T47D (cell line): ENCODE results near the gene HNF4A.
"Not testable (repeated sequence)": the region's sequence is repeated elsewhere in the genome, so short reads cannot be mapped to it uniquely, and the experiment has no call there.

Experiments used
- DNase-seq, 2 experiments: peaks; one replicate each; pipeline versions ENCODE4 v3.0.0 to v3.0.0-alpha.2; 2011 to 2012; ENCODE audit warnings: low read depth in 1 of 2, low spot score in 1 of 2
- JUND ChIP-seq: IDR thresholded peaks from 2 replicates; pipeline ENCODE4 v1.6.1; 2012; ENCODE audit warnings: low read depth
- in situ Hi-C: cut with HindIII; loops from 2 replicates; pipeline ENCODE4 v1.10.0; 2016; ENCODE audit warnings: low sequenced_read_pairs, low pct_unique_long_range_greater_than_20kb

HNF4A gene

GRCh38 chr20:44334306-44334705 is 21.2 kb upstream of the HNF4A start:
- in situ Hi-C loops = no loop called here
- TF ChIP-seq JUND = no peak
- no peak for DNase-seq

- DNase-seq = no peak
- in situ Hi-C loops = no loop called here
- TF ChIP-seq JUND = no peak
These were observed 20.8 kb upstream of the HNF4A start for GRCh38 chr20:44334709-44335108.

- no peak for DNase-seq
- in situ Hi-C loops = no loop called here
- TF ChIP-seq JUND = no peak
These were observed 19.8 kb upstream of the HNF4A start for GRCh38 chr20:44335675-44336074.

- in situ Hi-C loops = no loop called here
- no peak for TF ChIP-seq JUND
- no peak for DNase-seq
These were observed 19.4 kb upstream of the HNF4A start for GRCh38 chr20:44336086-44336485.

GRCh38 chr20:44336725-44337380 is 18.6 kb upstream of the HNF4A start, which contains the start of gene R3HDML:
TSS of gene R3HDML (plus strand) at chr20:44337043. CDS start at chr20:44337158, 115 bp downstream.
- in situ Hi-C loops = no loop called here
- DNase-seq = no peak
- TF ChIP-seq JUND = no peak

- DNase-seq = no peak
- in situ Hi-C loops = no loop called here
- no peak for TF ChIP-seq JUND
These were observed 13.3 kb upstream of the HNF4A start for GRCh38 chr20:44342248-44342647.

- no peak for DNase-seq
- TF ChIP-seq JUND = no peak
- in situ Hi-C loops = no loop called here
These were observed 12.3 kb upstream of the HNF4A start for GRCh38 chr20:44343162-44343675.

- no peak for TF ChIP-seq JUND
- no peak for DNase-seq
- in situ Hi-C loops = no loop called here
These were observed 10.8 kb upstream of the HNF4A start for GRCh38 chr20:44344723-44345122.

GRCh38 chr20:44345147-44345546 is 10.4 kb upstream of the HNF4A start:
- in situ Hi-C loops = no loop called here
- no peak for TF ChIP-seq JUND
- DNase-seq = no peak

GRCh38 chr20:44345941-44346340 is 9.6 kb upstream of the HNF4A start:
- DNase-seq, in situ Hi-C loops: not testable (repeated sequence)

- no peak for DNase-seq
- TF ChIP-seq JUND = no peak
- in situ Hi-C loops = no loop called here
These were observed 7.3 kb upstream of the HNF4A start for GRCh38 chr20:44348168-44348659.

GRCh38 chr20:44349349-44349748 is 6.2 kb upstream of the HNF4A start:
- DNase-seq = no peak
- TF ChIP-seq JUND = no peak
- in situ Hi-C loops = no loop called here

GRCh38 chr20:44350567-44350966 is 4.9 kb upstream of the HNF4A start:
- in situ Hi-C loops = no loop called here
- no peak for TF ChIP-seq JUND
- no peak for DNase-seq
